ENCODE results near the gene SOX13. TPM values are rescaled to one million over a fixed set of nuclear protein-coding genes. Genes with fewer than 3 reads are reported as not detected.

SOX13 gene
- total RNA-seq, 1 experiment from 2014 or later = 31.5 TPM

GRCh38 chr1:204149635-204150565 lies 77.0 kb downstream of the SOX13 start:
- CTCF ChIA-PET = interaction anchor here (0.5 to 1.0 kb wide), 3 partner anchors 12 to 90 kb away, joined by 3 to 4 read pairs (median 4); no protein-coding TSS in a partner anchor
- Mint-ChIP-seq H3K4me3 (ENCODE audit: unreplicated experiment) (peak overlapping the region; percentile 71), H3K27me3 (ENCODE audit: insufficient read depth, unreplicated experiment) (no peaks in the 10 kb centered on the region), H3K4me1 (ENCODE audit: low read depth, unreplicated experiment) (peaks cover 9% of the 10 kb centered on the region), H3K36me3 (ENCODE audit: insufficient read depth, unreplicated experiment) (no peaks in the 10 kb centered on the region), H3K27ac (ENCODE audit: unreplicated experiment) (no peak overlapping the region), H3K9me3 (ENCODE audit: unreplicated experiment) (no peaks in the 10 kb centered on the region)
- Histone ChIP-seq H3K4me3 (ENCODE audit: low read depth, low read length) (no peak overlapping the region), H3K4me1 (peaks cover 17% of the 10 kb centered on the region), H3K27me3 (replicated peaks; ENCODE audit: control insufficient read depth, insufficient read depth, low read length) (no peaks in the 10 kb centered on the region), H3K9me3 (no peaks in the 10 kb centered on the region), H3K36me3 (ENCODE audit: control insufficient read depth, insufficient read depth, low read length) (no peaks in the 10 kb centered on the region; the same call in 1 of the 2 replicates)
- TF ChIP-seq CTCF (IDR thresholded peaks at IDR 0.05; ENCODE audit: insufficient read depth in 1 of 2, low read depth in 1 of 2, low read length in 1 of 2, severe bottlenecking in 1 of 2, unreplicated experiment in 1 of 2) = no peak
- intact Hi-C loops (cut with micrococcal nuclease; ENCODE audit: unreplicated experiment) = no loop called here
- POLR2A ChIA-PET = no interaction called here
- BruUV-seq (replicated peaks) = no TSS peak
- DNase-seq = no peak

- H3K27me3 ChIP-seq (replicated peaks; ENCODE audit: control insufficient read depth, insufficient read depth, low read length) = no peaks in the 10 kb centered on the region
- Mint-ChIP-seq H3K4me3 (ENCODE audit: unreplicated experiment) (peak overlapping the region; percentile 71), H3K36me3 (ENCODE audit: insufficient read depth, unreplicated experiment) (no peaks in the 10 kb centered on the region), H3K27ac (ENCODE audit: unreplicated experiment) (no peak overlapping the region), H3K27me3 (ENCODE audit: insufficient read depth, unreplicated experiment) (no peaks in the 10 kb centered on the region), H3K4me1 (ENCODE audit: low read depth, unreplicated experiment) (peaks cover under 1% of the 10 kb centered on the region), H3K9me3 (ENCODE audit: unreplicated experiment) (no peaks in the 10 kb centered on the region)
- intact Hi-C loops (cut with micrococcal nuclease; ENCODE audit: unreplicated experiment) = no loop called here
- ChIA-PET CTCF (interaction anchor here (0.5 to 1.0 kb wide), 3 partner anchors 11 to 91 kb away, joined by 3 to 4 read pairs (median 4); no protein-coding TSS in a partner anchor), POLR2A (interaction anchor here (1.5 kb wide), 1 partner anchor 63 kb away, joined by 5 read pairs; the partner anchor contains the start of gene GOLT1A)
- peak overlapping the region; percentile 59 for H3K4me3 ChIP-seq (ENCODE audit: low read depth, low read length)
- no TSS peak for BruUV-seq (replicated peaks)
- DNase-seq = no peak
- TF ChIP-seq CTCF (IDR thresholded peaks at IDR 0.05; ENCODE audit: insufficient read depth in 1 of 2, low read depth in 1 of 2, low read length in 1 of 2, severe bottlenecking in 1 of 2, unreplicated experiment in 1 of 2) = no peak
- no peaks in the 10 kb centered on the region; the same call in 1 of the 2 replicates for H3K36me3 ChIP-seq (ENCODE audit: control insufficient read depth, insufficient read depth, low read length)
- H3K9me3 ChIP-seq = no peaks in the 10 kb centered on the region
- H3K4me1 ChIP-seq = peaks cover 7% of the 10 kb centered on the region
Observed at GRCh38 chr1:204150702-204151551, 78.0 kb downstream of the SOX13 start.
